Fibroblast of pulmonary artery (primary cell): ENCODE results near the gene TMEM247.

Experiments used
- DNase-seq: peaks from one replicate; pipeline ENCODE4 v3.0.0-alpha.2; 2010; ENCODE audit warnings: low read depth
- H3K4me3 ChIP-seq: replicated peaks from 2 replicates; pipeline ENCODE4 v1.5.1; 2011; ENCODE audit warnings: low read depth, mild to moderate bottlenecking, control low read depth, low read length, moderate library complexity
- CTCF ChIP-seq: IDR thresholded peaks from 2 replicates; pipeline ENCODE4 v1.5.1; 2011; ENCODE audit warnings: mild to moderate bottlenecking, control low read depth, low read length, inconsistent platforms; ENCODE audit errors: missing control alignments

Gene TMEM247

GRCh38 chr2:46503686-46504085 is 24.3 kb downstream of the TMEM247 start:
- DNase-seq = no peak
- no peak overlapping the region for H3K4me3 ChIP-seq
- no peak for TF ChIP-seq CTCF

- no peak overlapping the region for H3K4me3 ChIP-seq
- no peak for TF ChIP-seq CTCF
- no peak for DNase-seq
Measured at GRCh38 chr2:46504221-46504620, 24.9 kb downstream of the TMEM247 start.

- no peak overlapping the region for H3K4me3 ChIP-seq
- no peak for TF ChIP-seq CTCF
Measured at GRCh38 chr2:46504685-46505471, 25.5 kb downstream of the TMEM247 start.

GRCh38 chr2:46505472-46505783 is 26.1 kb downstream of the TMEM247 start:
- TF ChIP-seq CTCF = no peak
- DNase-seq = no peak
- no peak overlapping the region for H3K4me3 ChIP-seq

More at GRCh38 chr2:46504685-46505471, 25.5 kb downstream of the TMEM247 start:
- DNase-seq = no peak

GRCh38 chr2:46506131-46506706 is 26.9 kb downstream of the TMEM247 start:
- H3K4me3 ChIP-seq = no peak overlapping the region
- TF ChIP-seq CTCF = no peak
- DNase-seq = no peak

- no peak for DNase-seq
- H3K4me3 ChIP-seq = no peak overlapping the region
- TF ChIP-seq CTCF = no peak
Measured at GRCh38 chr2:46508312-46508711, 28.9 kb downstream of the TMEM247 start.

GRCh38 chr2:46508759-46509158 is 29.4 kb downstream of the TMEM247 start:
- TF ChIP-seq CTCF = no peak
- no peak for DNase-seq
- no peak overlapping the region for H3K4me3 ChIP-seq
